RWPE2 (cell line): ENCODE data around the gene RANBP9.

Experiments used
- ATAC-seq: fragments of 200-7000 bp; cut with Tn5 transposase; 3 replicates; pipeline ENCODE4 v1.9.1; 2021; ENCODE audit warnings: low read depth
- DNase-seq: peaks from one replicate; pipeline ENCODE4 v3.0.0-alpha.2; 2020; ENCODE audit warnings: low spot score
- H3K27ac ChIP-seq: fragments of 450-650 bp; 2 replicates; pipeline ENCODE4 v1.5.1; 2017; ENCODE audit warnings: mild to moderate bottlenecking; ENCODE audit not compliant: poor library complexity, severe bottlenecking
- H3K27me3 ChIP-seq: fragments of 250-450 bp; sonication (Bioruptor Pico); 2 replicates; pipeline ENCODE4 v1.5.1; 2021; ENCODE audit warnings: mild to moderate bottlenecking, moderate library complexity; ENCODE audit not compliant: insufficient read depth, poor library complexity, severe bottlenecking
- H3K36me3 ChIP-seq: fragments of 250-450 bp; sonication (Bioruptor Pico); 2 replicates; pipeline ENCODE4 v1.5.1; 2020; ENCODE audit warnings: low read depth, mild to moderate bottlenecking, moderate library complexity
- H3K4me1 ChIP-seq: fragments of 250-450 bp; sonication (Bioruptor Pico); 2 replicates; pipeline ENCODE4 v1.5.1; 2021; ENCODE audit warnings: mild to moderate bottlenecking, moderate library complexity; ENCODE audit not compliant: insufficient read depth, poor library complexity, severe bottlenecking
- H3K4me3 ChIP-seq: fragments of 250-450 bp; sonication (Bioruptor Pico); 2 replicates; pipeline ENCODE4 v1.5.1; 2021; ENCODE audit warnings: mild to moderate bottlenecking, moderate library complexity; ENCODE audit not compliant: severe bottlenecking
- H3K9me3 ChIP-seq: fragments of 250-450 bp; sonication (Bioruptor Pico); 2 replicates; pipeline ENCODE4 v1.5.1; 2021; ENCODE audit warnings: mild to moderate bottlenecking, moderate library complexity; ENCODE audit not compliant: severe bottlenecking
- TF ChIP-seq, protein P1 (sequence below): fragments of 450-650 bp; IDR thresholded peaks from one replicate; pipeline ENCODE4 v1.5.1; 2017; ENCODE audit warnings: mild to moderate bottlenecking, moderate library complexity; ENCODE audit not compliant: poor library complexity, severe bottlenecking

The RANBP9 gene

DNA sequence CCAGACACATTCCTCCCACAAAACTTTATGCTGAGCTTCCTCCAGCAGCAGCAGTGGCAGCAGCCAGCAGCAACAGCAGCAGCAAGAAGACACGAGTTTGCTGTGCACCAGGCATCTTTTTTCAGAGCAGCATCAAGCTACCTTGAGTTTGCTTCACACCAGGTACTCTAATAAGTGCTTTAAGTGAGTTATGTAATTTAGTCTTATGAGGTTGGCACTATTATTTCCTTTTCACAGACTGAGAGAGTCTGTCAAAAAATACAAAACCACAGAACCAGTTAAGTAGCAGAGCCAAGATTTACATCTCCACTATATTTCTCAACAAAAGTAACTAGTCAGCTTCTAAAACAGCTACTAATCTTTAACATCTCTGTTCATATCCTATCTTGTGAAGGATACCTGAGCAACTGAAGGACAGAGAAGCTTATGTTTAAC lies 23.7 kb downstream of the RANBP9 start:
- H3K36me3 ChIP-seq: peaks cover 13% of the 10 kb centered on the region
- H3K4me3 ChIP-seq: no peak overlapping the region
- no peak overlapping the region for H3K27ac ChIP-seq
- H3K4me1 ChIP-seq: peaks cover 3% of the 10 kb centered on the region
- no peaks in the 10 kb centered on the region for H3K9me3 ChIP-seq
- DNase-seq (no peak), ATAC-seq (no peak)
- TF ChIP-seq, protein P1, sequence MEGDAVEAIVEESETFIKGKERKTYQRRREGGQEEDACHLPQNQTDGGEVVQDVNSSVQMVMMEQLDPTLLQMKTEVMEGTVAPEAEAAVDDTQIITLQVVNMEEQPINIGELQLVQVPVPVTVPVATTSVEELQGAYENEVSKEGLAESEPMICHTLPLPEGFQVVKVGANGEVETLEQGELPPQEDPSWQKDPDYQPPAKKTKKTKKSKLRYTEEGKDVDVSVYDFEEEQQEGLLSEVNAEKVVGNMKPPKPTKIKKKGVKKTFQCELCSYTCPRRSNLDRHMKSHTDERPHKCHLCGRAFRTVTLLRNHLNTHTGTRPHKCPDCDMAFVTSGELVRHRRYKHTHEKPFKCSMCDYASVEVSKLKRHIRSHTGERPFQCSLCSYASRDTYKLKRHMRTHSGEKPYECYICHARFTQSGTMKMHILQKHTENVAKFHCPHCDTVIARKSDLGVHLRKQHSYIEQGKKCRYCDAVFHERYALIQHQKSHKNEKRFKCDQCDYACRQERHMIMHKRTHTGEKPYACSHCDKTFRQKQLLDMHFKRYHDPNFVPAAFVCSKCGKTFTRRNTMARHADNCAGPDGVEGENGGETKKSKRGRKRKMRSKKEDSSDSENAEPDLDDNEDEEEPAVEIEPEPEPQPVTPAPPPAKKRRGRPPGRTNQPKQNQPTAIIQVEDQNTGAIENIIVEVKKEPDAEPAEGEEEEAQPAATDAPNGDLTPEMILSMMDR: no peak
- H3K27me3 ChIP-seq: no peaks in the 10 kb centered on the region

DNA sequence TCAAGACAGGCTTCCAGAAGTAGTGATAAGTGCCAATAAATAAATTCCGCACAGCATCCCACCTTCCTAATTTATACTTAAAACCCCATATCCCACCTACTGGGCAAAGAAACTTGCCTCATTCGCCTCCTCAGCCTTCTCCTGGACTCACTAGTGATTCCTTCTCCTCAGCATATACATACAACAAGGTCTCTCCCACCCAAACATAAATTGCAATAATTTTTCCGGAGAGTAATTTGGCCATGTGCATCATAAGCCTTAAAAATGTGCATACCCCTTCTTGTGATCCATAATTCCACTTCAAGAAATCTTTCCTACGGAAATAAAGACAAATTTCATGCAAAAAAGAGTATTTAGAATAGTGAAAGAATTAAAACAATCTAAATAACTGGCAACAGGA lies 26.8 kb downstream of the RANBP9 start:
- no peak overlapping the region for H3K27ac ChIP-seq
- TF ChIP-seq, protein P1: no peak
- no peaks in the 10 kb centered on the region for H3K4me1 ChIP-seq
- no peaks in the 10 kb centered on the region for H3K27me3 ChIP-seq
- H3K36me3 ChIP-seq: peaks cover 7% of the 10 kb centered on the region; the same call in 1 of the 2 replicates
- H3K9me3 ChIP-seq: peaks cover under 1% of the 10 kb centered on the region
- no peak overlapping the region for H3K4me3 ChIP-seq
- DNase-seq: no peak
- no peak for ATAC-seq

DNA sequence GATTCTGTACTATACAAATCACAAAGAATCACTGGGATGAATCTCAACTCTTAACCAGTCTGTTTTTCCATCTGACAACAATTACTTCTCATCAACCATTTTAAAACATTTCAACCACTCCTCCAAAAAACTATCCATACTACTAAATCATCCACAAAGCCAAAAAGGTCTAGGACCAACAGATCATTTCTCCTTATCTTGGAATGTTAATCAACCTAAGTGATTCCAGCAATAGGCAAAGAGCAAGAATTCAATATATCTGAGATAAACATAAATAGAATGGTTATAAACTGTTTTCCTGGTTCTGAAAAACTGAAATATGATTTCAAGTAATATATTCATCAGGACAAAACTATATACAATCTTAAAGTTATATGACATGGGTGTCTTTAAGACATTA lies 28.6 kb downstream of the RANBP9 start:
- no peak for ATAC-seq
- no peak for DNase-seq
- no peak overlapping the region for H3K4me3 ChIP-seq
- peaks cover 2% of the 10 kb centered on the region for H3K9me3 ChIP-seq
- no peaks in the 10 kb centered on the region for H3K27me3 ChIP-seq
- no peak overlapping the region for H3K27ac ChIP-seq
- 0 out of 2 replicates have a peak, but pooled peaks cover 4% of the 10 kb centered on the region for H3K36me3 ChIP-seq
- TF ChIP-seq, protein P1: no peak
- H3K4me1 ChIP-seq: no peaks in the 10 kb centered on the region

DNA sequence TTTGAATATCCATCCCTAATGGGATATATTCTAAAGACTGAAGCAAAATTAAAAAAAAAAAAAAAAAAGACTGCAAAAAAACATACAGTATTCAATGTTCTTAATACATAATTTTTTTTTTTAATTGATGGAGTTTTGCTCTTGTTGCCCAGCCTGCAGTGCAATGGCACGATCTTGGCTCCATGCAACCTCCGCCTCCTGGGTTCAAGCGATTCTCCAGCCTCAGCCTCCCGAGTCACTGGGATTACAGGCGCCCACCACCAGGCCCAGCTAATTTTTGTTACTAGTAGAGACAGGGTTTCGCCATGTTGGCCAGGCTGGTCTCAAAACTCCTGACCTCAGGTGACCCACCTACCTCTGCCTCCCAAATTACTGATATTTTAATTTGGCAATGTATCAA lies 29.3 kb downstream of the RANBP9 start:
- Histone ChIP-seq H3K27ac (no peak overlapping the region), H3K9me3 (peaks cover 4% of the 10 kb centered on the region), H3K36me3 (0 out of 2 replicates have a peak, but pooled peaks cover 4% of the 10 kb centered on the region), H3K4me3 (no peak overlapping the region), H3K27me3 (no peaks in the 10 kb centered on the region), H3K4me1 (no peaks in the 10 kb centered on the region)
- ATAC-seq (no peak), DNase-seq (no peak)
- TF ChIP-seq, protein P1: no peak

DNA sequence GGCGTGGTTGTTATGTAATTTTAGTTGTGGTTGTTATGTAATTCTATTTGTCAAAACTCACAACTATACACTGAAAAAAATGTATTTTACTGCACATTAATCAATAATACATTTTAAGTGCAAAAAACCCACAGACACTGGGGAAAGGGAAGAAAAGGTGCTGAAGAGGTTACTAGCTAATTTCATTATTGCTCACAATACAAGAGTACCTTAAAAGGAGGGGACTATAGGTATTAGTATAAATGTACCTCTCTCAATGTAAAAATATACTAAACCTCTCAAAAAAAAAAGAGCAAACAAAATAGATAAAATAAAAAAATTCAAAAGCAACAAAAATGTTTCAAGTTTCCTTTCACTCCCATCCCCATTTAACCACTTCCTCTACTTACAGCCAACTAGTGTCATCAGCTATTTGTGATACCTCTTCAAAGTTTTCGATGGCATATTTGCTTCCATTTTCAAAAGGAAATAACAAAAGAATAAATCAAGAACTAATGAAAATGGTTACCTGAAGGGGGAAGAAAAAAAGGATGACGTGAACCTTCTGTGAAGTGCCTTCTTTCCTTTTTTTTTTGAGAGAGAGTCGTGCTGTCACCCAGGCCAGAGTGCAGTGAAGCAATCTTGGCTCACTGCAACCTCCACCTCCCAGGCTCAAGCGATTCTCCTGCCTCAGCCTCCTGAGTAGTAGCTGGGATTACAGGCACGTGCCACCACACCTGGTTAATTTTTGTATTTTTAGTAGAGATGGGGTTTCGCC lies 30.2 kb downstream of the RANBP9 start:
- Histone ChIP-seq H3K4me1 (no peaks in the 10 kb centered on the region), H3K9me3 (peaks cover 8% of the 10 kb centered on the region), H3K4me3 (no peak overlapping the region), H3K36me3 (0 out of 2 replicates have a peak, but pooled peaks cover 4% of the 10 kb centered on the region), H3K27ac (no peak overlapping the region), H3K27me3 (no peaks in the 10 kb centered on the region)
- TF ChIP-seq, protein P1: no peak
- ATAC-seq (no peak), DNase-seq (no peak)
